ENCODE results near the gene AFG3L2. TPM values are rescaled to one million over a fixed set of nuclear protein-coding genes. Genes with fewer than 3 reads are reported as not detected.
A peak's percentile ranks its signal among the peaks of the same experiment; 100 is the strongest.

Gene AFG3L2
- total and polyA plus RNA-seq, 4 donors = 22.5 to 55.4 (median 27.6) TPM

DNA sequence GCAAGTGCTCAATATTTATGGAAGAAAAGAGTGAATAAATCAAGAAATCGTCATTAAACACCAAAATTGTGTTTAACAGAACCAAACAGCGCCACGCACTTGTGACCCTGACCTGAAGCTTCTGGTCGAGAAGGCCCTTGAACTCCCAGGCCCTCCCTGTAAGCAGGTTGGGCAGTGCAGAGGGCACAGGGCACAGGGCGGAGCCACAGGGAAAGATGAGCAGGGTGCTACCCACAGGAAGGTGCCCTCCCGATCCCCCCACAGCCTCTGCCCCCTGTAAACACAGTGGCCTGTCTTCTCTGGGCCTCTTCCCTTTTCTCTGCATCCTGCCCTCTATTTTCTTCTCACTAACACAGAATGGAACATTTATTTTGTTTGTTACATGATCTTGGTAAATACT, 85.9 kb downstream of the AFG3L2 start:
- peaks cover 0 to 5% (median 4%) of the 10 kb centered on the region in 4 donors for H3K27me3 ChIP-seq (ENCODE audit: control insufficient read depth in 4 of 4, insufficient read depth in 4 of 4, low read length in 3 of 4)
- DNase-seq (ENCODE audit: low spot score) = no peak
- H3K4me1 ChIP-seq (ENCODE audit: control insufficient read depth in 4 of 4, insufficient read depth in 4 of 4, low read length in 3 of 4) = peaks cover 0 to 11% (median 8%) of the 10 kb centered on the region in 4 donors
- H3K9me3 ChIP-seq (ENCODE audit: control insufficient read depth in 4 of 4, low read length in 3 of 4) = no peaks in the 10 kb centered on the region
- no peak overlapping the region for H3K9ac ChIP-seq (ENCODE audit: low read depth in 1 of 2, low read length in 2 of 2)
- no peaks in the 10 kb centered on the region for H3K36me3 ChIP-seq (ENCODE audit: control insufficient read depth in 4 of 4, insufficient read depth in 3 of 4, low read depth in 1 of 4, low read length in 3 of 4)
- no peak overlapping the region for H3K4me3 ChIP-seq (ENCODE audit: low read depth in 1 of 3, low read length in 3 of 3)
- 80% methylated on average over 6 of the region's 6 CpGs for WGBS
- H3K27ac ChIP-seq (ENCODE audit: low read depth in 1 of 2, low read length in 2 of 2) = no peak overlapping the region
- TF ChIP-seq JUND (IDR thresholded peaks at IDR 0.05) (no peak), GABPA (IDR thresholded peaks at IDR 0.05 in 1 of 2, conservative IDR thresholded peaks at IDR 0.05 in 1 of 2) (no peak), FOXA1 (IDR thresholded peaks at IDR 0.05) (no peak), NR2F2 (IDR thresholded peaks at IDR 0.05) (no peak), FOXA2 (IDR thresholded peaks at IDR 0.05) (no peak)
- TF ChIP-seq, protein P1, sequence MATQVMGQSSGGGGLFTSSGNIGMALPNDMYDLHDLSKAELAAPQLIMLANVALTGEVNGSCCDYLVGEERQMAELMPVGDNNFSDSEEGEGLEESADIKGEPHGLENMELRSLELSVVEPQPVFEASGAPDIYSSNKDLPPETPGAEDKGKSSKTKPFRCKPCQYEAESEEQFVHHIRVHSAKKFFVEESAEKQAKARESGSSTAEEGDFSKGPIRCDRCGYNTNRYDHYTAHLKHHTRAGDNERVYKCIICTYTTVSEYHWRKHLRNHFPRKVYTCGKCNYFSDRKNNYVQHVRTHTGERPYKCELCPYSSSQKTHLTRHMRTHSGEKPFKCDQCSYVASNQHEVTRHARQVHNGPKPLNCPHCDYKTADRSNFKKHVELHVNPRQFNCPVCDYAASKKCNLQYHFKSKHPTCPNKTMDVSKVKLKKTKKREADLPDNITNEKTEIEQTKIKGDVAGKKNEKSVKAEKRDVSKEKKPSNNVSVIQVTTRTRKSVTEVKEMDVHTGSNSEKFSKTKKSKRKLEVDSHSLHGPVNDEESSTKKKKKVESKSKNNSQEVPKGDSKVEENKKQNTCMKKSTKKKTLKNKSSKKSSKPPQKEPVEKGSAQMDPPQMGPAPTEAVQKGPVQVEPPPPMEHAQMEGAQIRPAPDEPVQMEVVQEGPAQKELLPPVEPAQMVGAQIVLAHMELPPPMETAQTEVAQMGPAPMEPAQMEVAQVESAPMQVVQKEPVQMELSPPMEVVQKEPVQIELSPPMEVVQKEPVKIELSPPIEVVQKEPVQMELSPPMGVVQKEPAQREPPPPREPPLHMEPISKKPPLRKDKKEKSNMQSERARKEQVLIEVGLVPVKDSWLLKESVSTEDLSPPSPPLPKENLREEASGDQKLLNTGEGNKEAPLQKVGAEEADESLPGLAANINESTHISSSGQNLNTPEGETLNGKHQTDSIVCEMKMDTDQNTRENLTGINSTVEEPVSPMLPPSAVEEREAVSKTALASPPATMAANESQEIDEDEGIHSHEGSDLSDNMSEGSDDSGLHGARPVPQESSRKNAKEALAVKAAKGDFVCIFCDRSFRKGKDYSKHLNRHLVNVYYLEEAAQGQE (IDR thresholded peaks at IDR 0.05) = no peak
- TF ChIP-seq, protein P2, sequence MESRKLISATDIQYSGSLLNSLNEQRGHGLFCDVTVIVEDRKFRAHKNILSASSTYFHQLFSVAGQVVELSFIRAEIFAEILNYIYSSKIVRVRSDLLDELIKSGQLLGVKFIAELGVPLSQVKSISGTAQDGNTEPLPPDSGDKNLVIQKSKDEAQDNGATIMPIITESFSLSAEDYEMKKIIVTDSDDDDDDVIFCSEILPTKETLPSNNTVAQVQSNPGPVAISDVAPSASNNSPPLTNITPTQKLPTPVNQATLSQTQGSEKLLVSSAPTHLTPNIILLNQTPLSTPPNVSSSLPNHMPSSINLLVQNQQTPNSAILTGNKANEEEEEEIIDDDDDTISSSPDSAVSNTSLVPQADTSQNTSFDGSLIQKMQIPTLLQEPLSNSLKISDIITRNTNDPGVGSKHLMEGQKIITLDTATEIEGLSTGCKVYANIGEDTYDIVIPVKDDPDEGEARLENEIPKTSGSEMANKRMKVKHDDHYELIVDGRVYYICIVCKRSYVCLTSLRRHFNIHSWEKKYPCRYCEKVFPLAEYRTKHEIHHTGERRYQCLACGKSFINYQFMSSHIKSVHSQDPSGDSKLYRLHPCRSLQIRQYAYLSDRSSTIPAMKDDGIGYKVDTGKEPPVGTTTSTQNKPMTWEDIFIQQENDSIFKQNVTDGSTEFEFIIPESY (IDR thresholded peaks at IDR 0.05) = no peak

DNA sequence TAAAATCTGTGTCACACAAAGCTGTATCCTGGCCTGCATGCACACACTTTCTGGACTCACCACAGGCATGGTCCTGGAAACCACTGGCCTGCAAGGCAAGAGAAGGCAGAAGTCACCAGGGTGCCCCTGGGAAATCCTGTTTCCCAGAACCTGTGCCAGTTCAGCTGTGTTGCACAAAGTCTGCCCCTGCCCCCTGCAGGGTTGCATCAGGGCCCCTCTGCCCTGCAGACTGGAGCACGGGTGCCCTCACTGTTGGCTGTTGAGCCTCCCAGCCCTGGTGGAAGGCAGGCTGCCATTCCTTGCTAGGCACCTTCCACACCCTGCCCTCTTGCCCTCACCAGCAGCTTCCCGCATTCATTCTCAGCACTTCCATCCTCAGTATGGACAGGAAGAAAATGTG, 86.9 kb downstream of the AFG3L2 start:
- Histone ChIP-seq H3K4me1 (ENCODE audit: control insufficient read depth in 4 of 4, insufficient read depth in 4 of 4, low read length in 3 of 4) (peaks cover 0 to 11% (median 8%) of the 10 kb centered on the region in 4 donors), H3K27ac (ENCODE audit: low read depth in 1 of 2, low read length in 2 of 2) (no peak overlapping the region), H3K27me3 (ENCODE audit: control insufficient read depth in 4 of 4, insufficient read depth in 4 of 4, low read length in 3 of 4) (peaks cover 0 to 6% (median 4%) of the 10 kb centered on the region in 4 donors), H3K36me3 (ENCODE audit: control insufficient read depth in 4 of 4, insufficient read depth in 3 of 4, low read depth in 1 of 4, low read length in 3 of 4) (no peaks in the 10 kb centered on the region), H3K9ac (ENCODE audit: low read depth in 1 of 2, low read length in 2 of 2) (no peak overlapping the region), H3K9me3 (ENCODE audit: control insufficient read depth in 4 of 4, low read length in 3 of 4) (no peaks in the 10 kb centered on the region), H3K4me3 (ENCODE audit: low read depth in 1 of 3, low read length in 3 of 3) (no peak overlapping the region)
- no peak for DNase-seq (ENCODE audit: low spot score)
- no peak for TF ChIP-seq HNF4G (IDR thresholded peaks at IDR 0.05)
- no peak for TF ChIP-seq TAF1 (conservative IDR thresholded peaks at IDR 0.05)
- no peak for TF ChIP-seq FOXA1 (IDR thresholded peaks at IDR 0.05)
- no peak for TF ChIP-seq RXRA (IDR thresholded peaks at IDR 0.05)
- no peak for TF ChIP-seq SP1 (IDR thresholded peaks at IDR 0.05)
- no peak for TF ChIP-seq RAD21 (IDR thresholded peaks at IDR 0.05)
- 90% methylated on average over 2 of the region's 2 CpGs for WGBS

DNA sequence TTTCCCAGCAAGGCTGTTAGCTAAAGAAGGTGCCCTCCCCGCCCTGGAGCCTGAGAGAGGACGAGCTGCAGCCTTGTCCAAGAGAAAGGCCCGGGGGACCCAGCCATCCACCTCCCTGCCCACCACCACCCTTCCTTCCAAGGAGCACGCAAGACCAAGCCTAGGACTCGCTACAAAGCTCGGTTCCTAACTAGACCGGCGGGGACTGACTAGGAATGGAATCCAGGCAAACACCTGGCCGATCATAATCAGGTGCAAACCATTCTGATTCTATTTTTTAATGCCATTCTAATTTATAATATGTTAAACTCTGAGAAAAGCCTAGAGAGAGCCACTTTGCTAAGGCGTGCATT, 88.6 kb downstream of the AFG3L2 start:
- peaks cover 0 to 7% (median 4%) of the 10 kb centered on the region in 4 donors for H3K27me3 ChIP-seq (ENCODE audit: control insufficient read depth in 4 of 4, insufficient read depth in 4 of 4, low read length in 3 of 4)
- no peak for DNase-seq (ENCODE audit: low spot score)

More for the DNA sequence above, 88.6 kb downstream of the AFG3L2 start:
- Histone ChIP-seq H3K4me3 (ENCODE audit: low read depth in 1 of 3, low read length in 3 of 3) (peak overlapping the region in 1 of 3 donors; percentile 34), H3K36me3 (ENCODE audit: control insufficient read depth in 4 of 4, insufficient read depth in 3 of 4, low read depth in 1 of 4, low read length in 3 of 4) (no peaks in the 10 kb centered on the region), H3K4me1 (ENCODE audit: control insufficient read depth in 4 of 4, insufficient read depth in 4 of 4, low read length in 3 of 4) (peaks cover 0 to 11% (median 8%) of the 10 kb centered on the region in 4 donors), H3K9me3 (ENCODE audit: control insufficient read depth in 4 of 4, low read length in 3 of 4) (no peaks in the 10 kb centered on the region), H3K27ac (ENCODE audit: low read depth in 1 of 2, low read length in 2 of 2) (no peak overlapping the region), H3K9ac (ENCODE audit: low read depth in 1 of 2, low read length in 2 of 2) (no peak overlapping the region)
- 12% methylated on average over 10 of the region's 10 CpGs for WGBS
- TF ChIP-seq FOXA2 (IDR thresholded peaks at IDR 0.05) (no peak), HNF4G (IDR thresholded peaks at IDR 0.05) (no peak), RXRA (IDR thresholded peaks at IDR 0.05) (no peak), TAF1 (conservative IDR thresholded peaks at IDR 0.05) (no peak)
